HCT116 (cell line): Measurements from ENCODE around the gene ENHO. TPM values are rescaled to one million over a fixed set of nuclear protein-coding genes. Genes with fewer than 3 reads are reported as not detected.

Experiments used
- ATAC-seq: fragments of 200-7000 bp; cut with Tn5 transposase; 2 replicates; pipeline ENCODE4 v1.9.1; 2020; ENCODE audit warnings: mild to moderate bottlenecking, moderate library complexity
- BruUV-seq: library from RNA; stranded (reverse); fragments of 400-500 nt; replicated peaks from 2 replicates; lab custom pipeline; 2021; lab: Mats Ljungman, UMichigan
- CTCF ChIA-PET: fragments of 300-600 bp; sonication (Branson Sonifier 250); formaldehyde crosslinking; loops from one replicate; lab custom pipeline; 2021; ENCODE audit warnings: antibody characterized with exemption; lab: Charles Lee
- POLR2A ChIA-PET: fragments of 300-600, 350-600 bp; sonication (Branson Sonifier 250); formaldehyde crosslinking; loops from one replicate; lab custom pipeline; 2021; ENCODE audit warnings: antibody characterized with exemption; lab: Charles Lee
- RAD21 ChIA-PET, 2 experiments: fragments of 300-600 bp; sonication (Branson Sonifier 250); formaldehyde crosslinking; loops; one replicate each; lab custom pipeline; 2023; ENCODE audit warnings: low total read pairs in 2 of 2; ENCODE audit not compliant: uncharacterized antibody in 2 of 2, unreplicated experiment in 2 of 2, low non-redundant PET in 1 of 2; lab: Charles Lee
- DNase-seq: peaks from one replicate; pipeline ENCODE4 v3.0.0-alpha.2; 2010; ENCODE audit warnings: low read depth, low spot score
- H2AFZ ChIP-seq: fragments of 200-600 bp; shearing (Covaris generic), sonication (generic); 2 replicates; pipeline ENCODE4 v1.6.1; 2017; ENCODE audit warnings: low read depth, mixed run types, mixed read lengths, antibody characterized with exemption, low read length; ENCODE audit not compliant: poor library complexity, severe bottlenecking
- H3K27ac ChIP-seq: 2 replicates; pipeline ENCODE4 v1.5.1; 2012; ENCODE audit warnings: low read depth, low read length
- H3K27me3 ChIP-seq: fragments of 200-600 bp; sonication (generic); 2 replicates; pipeline ENCODE4 v1.6.1; 2016; ENCODE audit warnings: mixed run types, low read length, mixed read lengths; ENCODE audit not compliant: insufficient read depth
- H3K36me3 ChIP-seq, 2 experiments: fragments of 200-500 bp in 1 of 2; fragments of 200-600 bp in 1 of 2; sonication (Bioruptor generic) in 1 of 2; sonication (generic) in 1 of 2; 2 replicates each; pipeline versions ENCODE4 v1.5.1 to v1.6.1; 2014 to 2016; ENCODE audit warnings: low read length in 2 of 2, inconsistent platforms in 1 of 2, mixed read lengths in 1 of 2, mixed run types in 1 of 2; ENCODE audit not compliant: insufficient read depth in 2 of 2, control insufficient read depth in 1 of 2
- H3K4me1 ChIP-seq, 2 experiments: fragments of 200-600 bp in 1 of 2; sonication (generic) in 1 of 2; 2 replicates each; pipeline versions ENCODE4 v1.5.1 to v1.6.1; 2012 to 2017; ENCODE audit warnings: low read length in 2 of 2, inconsistent platforms in 1 of 2, mild to moderate bottlenecking in 1 of 2, mixed read lengths in 1 of 2, mixed run types in 1 of 2, moderate library complexity in 1 of 2; ENCODE audit not compliant: insufficient read depth in 2 of 2, control insufficient read depth in 1 of 2
- H3K4me2 ChIP-seq: fragments of 200-600 bp; sonication (generic); 2 replicates; pipeline ENCODE4 v1.6.1; 2017; ENCODE audit warnings: mixed run types, low read length, mixed read lengths
- H3K4me3 ChIP-seq, 2 experiments: fragments of 200-600 bp in 1 of 2; sonication (generic) in 1 of 2; replicated peaks in 1 of 2; 2 replicates each; pipeline ENCODE4 v1.5.1; 2011 to 2016; ENCODE audit warnings: low read length in 2 of 2, control low read depth in 1 of 2, low read depth in 1 of 2, mild to moderate bottlenecking in 1 of 2, mixed read lengths in 1 of 2, mixed run types in 1 of 2
- H3K79me2 ChIP-seq: fragments of 200-600 bp; sonication (generic); 2 replicates; pipeline ENCODE4 v1.6.1; 2017; ENCODE audit warnings: mild to moderate bottlenecking, mixed run types, low read length, moderate library complexity, mixed read lengths; ENCODE audit not compliant: insufficient read depth
- H3K9ac ChIP-seq: fragments of 200-600 bp; sonication (generic); 2 replicates; pipeline ENCODE4 v1.6.1; 2016; ENCODE audit warnings: low read length, mixed read lengths
- H3K9me2 ChIP-seq: fragments of 200-600 bp; sonication (generic), shearing (Covaris generic); 2 replicates; pipeline ENCODE4 v1.6.1; 2017; ENCODE audit warnings: mixed run types, mild to moderate bottlenecking, moderate library complexity; ENCODE audit not compliant: insufficient read depth
- H3K9me3 ChIP-seq, 2 experiments: fragments of 200-500 bp in 1 of 2; fragments of 200-600 bp in 1 of 2; sonication (Bioruptor generic) in 1 of 2; sonication (generic) in 1 of 2; 2 replicates each; pipeline ENCODE4 v1.6.1; 2014 to 2017; ENCODE audit warnings: low read length in 2 of 2, mixed read lengths in 2 of 2, inconsistent platforms in 1 of 2, low read depth in 1 of 2, mild to moderate bottlenecking in 1 of 2, mixed run types in 1 of 2, moderate library complexity in 1 of 2; ENCODE audit not compliant: control insufficient read depth in 1 of 2, insufficient read depth in 1 of 2
- H4K20me1 ChIP-seq: fragments of 200-600 bp; sonication (generic), shearing (Covaris generic); 2 replicates; pipeline ENCODE4 v1.6.1; 2017; ENCODE audit warnings: mixed run types, mild to moderate bottlenecking, moderate library complexity; ENCODE audit not compliant: insufficient read depth
- CEBPB ChIP-seq: IDR thresholded peaks from 2 replicates; pipeline ENCODE4 v1.6.1; 2012; ENCODE audit warnings: low read depth
- EGR1 ChIP-seq: IDR thresholded peaks from 2 replicates; pipeline ENCODE4 v1.6.1; 2012; ENCODE audit warnings: low read depth
- ELF1 ChIP-seq: IDR thresholded peaks from 2 replicates; pipeline ENCODE4 v1.6.1; 2012; ENCODE audit warnings: low read depth, borderline replicate concordance
- FOSL1 ChIP-seq: IDR thresholded peaks from 2 replicates; pipeline ENCODE4 v1.6.1; 2012; ENCODE audit warnings: low read depth
- JUND ChIP-seq: IDR thresholded peaks from 2 replicates; pipeline ENCODE4 v1.6.1; 2012
- POLR2A ChIP-seq: IDR thresholded peaks from 2 replicates; pipeline ENCODE4 v1.7.0; 2011; ENCODE audit warnings: borderline replicate concordance; ENCODE audit not compliant: insufficient read depth, insufficient read length; ENCODE audit errors: extremely low read depth
- POLR2AphosphoS5 ChIP-seq: IDR thresholded peaks from 2 replicates; pipeline ENCODE4 v1.6.1; 2011; ENCODE audit warnings: mild to moderate bottlenecking, low read depth, low read length, moderate library complexity
- SIN3A ChIP-seq: IDR thresholded peaks from 2 replicates; pipeline ENCODE4 v1.6.1; 2012; ENCODE audit warnings: low read depth
- SP1 ChIP-seq: IDR thresholded peaks from 2 replicates; pipeline ENCODE4 v1.6.1; 2012; ENCODE audit warnings: low read depth
- TCF7L2 ChIP-seq: IDR thresholded peaks from 2 replicates; pipeline ENCODE4 v1.7.0; 2011; ENCODE audit warnings: borderline replicate concordance, inconsistent platforms; ENCODE audit not compliant: insufficient read depth, insufficient read length; ENCODE audit errors: extremely low read depth
- YY1 ChIP-seq: IDR thresholded peaks from 2 replicates; pipeline ENCODE4 v1.6.1; 2011; ENCODE audit warnings: low read length, low read depth, moderate library complexity, mild to moderate bottlenecking; ENCODE audit not compliant: insufficient replicate concordance; ENCODE audit errors: extremely low read depth
- ZFX ChIP-seq: fragments of 450-650 bp; IDR thresholded peaks from 2 replicates; pipeline ENCODE4 v1.6.1; 2017
- ZNF274 ChIP-seq: fragments of 200-500 bp; sonication (Bioruptor generic); IDR thresholded peaks from 2 replicates; pipeline ENCODE4 v1.6.1; 2014; ENCODE audit warnings: mild to moderate bottlenecking, low read depth, low read length, inconsistent platforms
- intact Hi-C: fragments of 100-400 bp; cut with micrococcal nuclease; formaldehyde crosslinking; loops from 2 replicates; pipeline ENCODE4 v1.10.0; 2022
- total RNA-seq: library from RNA; stranded (reverse); gene quantifications from one replicate; pipeline ENCODE4 v1.2.1, GENCODE V29; 2021; ENCODE audit not compliant: unreplicated experiment
- TF ChIP-seq, protein P1 (sequence below): IDR thresholded peaks from 2 replicates; pipeline ENCODE4 v1.6.1; 2012; ENCODE audit warnings: low read depth
- TF ChIP-seq, protein P2 (sequence below), 3 experiments: fragments of 200-600 bp in 1 of 3; sonication (generic) in 1 of 3; IDR thresholded peaks in 2 of 3; conservative IDR thresholded peaks in 1 of 3; 2 replicates each; pipeline ENCODE4 v1.5.1; 2012 to 2017; ENCODE audit warnings: low read depth in 2 of 3, low read length in 2 of 3, antibody characterized with exemption in 1 of 3, borderline replicate concordance in 1 of 3, control low read depth in 1 of 3, mild to moderate bottlenecking in 1 of 3, mixed read lengths in 1 of 3, mixed run types in 1 of 3, moderate library complexity in 1 of 3; ENCODE audit not compliant: insufficient read depth in 1 of 3
- TF ChIP-seq, protein P3 (sequence below): IDR thresholded peaks from 2 replicates; pipeline ENCODE4 v1.6.1; 2012
- TF ChIP-seq, protein P4 (sequence below): IDR thresholded peaks from 2 replicates; pipeline ENCODE4 v1.6.1; 2011; ENCODE audit warnings: mild to moderate bottlenecking, low read length, moderate library complexity; ENCODE audit not compliant: insufficient replicate concordance; ENCODE audit errors: extremely low read depth

The ENHO gene
- total RNA-seq, 1 experiment from 2014 or later: 6.1 TPM

DNA sequence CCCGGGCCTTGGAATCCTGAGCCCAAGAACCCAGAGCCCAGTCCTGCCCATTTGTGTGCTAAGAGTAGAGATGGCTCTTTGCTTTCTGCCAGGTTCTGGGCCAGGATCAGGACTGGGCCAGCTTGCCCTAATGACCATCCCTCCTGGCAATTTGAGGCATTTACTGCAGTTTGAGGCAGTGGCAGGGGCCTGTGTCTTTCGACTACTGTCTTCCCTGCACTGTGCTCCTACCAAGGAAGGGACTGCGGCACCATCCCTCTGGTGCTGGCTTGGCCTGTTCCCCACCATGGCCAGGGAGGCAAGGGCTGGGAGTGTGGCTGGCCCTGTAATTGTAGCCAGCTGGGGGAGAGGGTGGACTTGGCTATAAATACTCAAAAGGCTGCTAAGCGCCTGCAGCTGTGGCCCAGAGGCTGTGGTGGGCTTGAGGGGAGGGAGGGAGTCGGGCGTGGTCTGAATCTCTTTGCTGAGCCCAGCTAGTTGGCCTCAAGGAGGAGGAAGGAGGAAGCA lies 4.6 kb downstream of the ENHO start:
- Histone ChIP-seq H2AFZ (no peak overlapping the region), H3K9ac (no peak overlapping the region), H3K36me3 (no peaks in the 10 kb centered on the region), H3K4me1 (peaks cover 5 to 14% of the 10 kb centered on the region in 2 experiments; a peak in 3 of 4 replicates), H3K4me2 (no peak overlapping the region), H3K9me2 (no peaks in the 10 kb centered on the region), H3K4me3 (no peak overlapping the region), H3K27me3 (no peaks in the 10 kb centered on the region), H3K27ac (no peak overlapping the region), H4K20me1 (no peaks in the 10 kb centered on the region), H3K9me3 (no peaks in the 10 kb centered on the region), H3K79me2 (no peaks in the 10 kb centered on the region)
- POLR2A ChIA-PET: no interaction called here
- ATAC-seq (no peak), DNase-seq (no peak)
- TF ChIP-seq CEBPB: no peak
- TF ChIP-seq, protein P1, sequence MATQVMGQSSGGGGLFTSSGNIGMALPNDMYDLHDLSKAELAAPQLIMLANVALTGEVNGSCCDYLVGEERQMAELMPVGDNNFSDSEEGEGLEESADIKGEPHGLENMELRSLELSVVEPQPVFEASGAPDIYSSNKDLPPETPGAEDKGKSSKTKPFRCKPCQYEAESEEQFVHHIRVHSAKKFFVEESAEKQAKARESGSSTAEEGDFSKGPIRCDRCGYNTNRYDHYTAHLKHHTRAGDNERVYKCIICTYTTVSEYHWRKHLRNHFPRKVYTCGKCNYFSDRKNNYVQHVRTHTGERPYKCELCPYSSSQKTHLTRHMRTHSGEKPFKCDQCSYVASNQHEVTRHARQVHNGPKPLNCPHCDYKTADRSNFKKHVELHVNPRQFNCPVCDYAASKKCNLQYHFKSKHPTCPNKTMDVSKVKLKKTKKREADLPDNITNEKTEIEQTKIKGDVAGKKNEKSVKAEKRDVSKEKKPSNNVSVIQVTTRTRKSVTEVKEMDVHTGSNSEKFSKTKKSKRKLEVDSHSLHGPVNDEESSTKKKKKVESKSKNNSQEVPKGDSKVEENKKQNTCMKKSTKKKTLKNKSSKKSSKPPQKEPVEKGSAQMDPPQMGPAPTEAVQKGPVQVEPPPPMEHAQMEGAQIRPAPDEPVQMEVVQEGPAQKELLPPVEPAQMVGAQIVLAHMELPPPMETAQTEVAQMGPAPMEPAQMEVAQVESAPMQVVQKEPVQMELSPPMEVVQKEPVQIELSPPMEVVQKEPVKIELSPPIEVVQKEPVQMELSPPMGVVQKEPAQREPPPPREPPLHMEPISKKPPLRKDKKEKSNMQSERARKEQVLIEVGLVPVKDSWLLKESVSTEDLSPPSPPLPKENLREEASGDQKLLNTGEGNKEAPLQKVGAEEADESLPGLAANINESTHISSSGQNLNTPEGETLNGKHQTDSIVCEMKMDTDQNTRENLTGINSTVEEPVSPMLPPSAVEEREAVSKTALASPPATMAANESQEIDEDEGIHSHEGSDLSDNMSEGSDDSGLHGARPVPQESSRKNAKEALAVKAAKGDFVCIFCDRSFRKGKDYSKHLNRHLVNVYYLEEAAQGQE: no peak
- TF ChIP-seq, protein P2, sequence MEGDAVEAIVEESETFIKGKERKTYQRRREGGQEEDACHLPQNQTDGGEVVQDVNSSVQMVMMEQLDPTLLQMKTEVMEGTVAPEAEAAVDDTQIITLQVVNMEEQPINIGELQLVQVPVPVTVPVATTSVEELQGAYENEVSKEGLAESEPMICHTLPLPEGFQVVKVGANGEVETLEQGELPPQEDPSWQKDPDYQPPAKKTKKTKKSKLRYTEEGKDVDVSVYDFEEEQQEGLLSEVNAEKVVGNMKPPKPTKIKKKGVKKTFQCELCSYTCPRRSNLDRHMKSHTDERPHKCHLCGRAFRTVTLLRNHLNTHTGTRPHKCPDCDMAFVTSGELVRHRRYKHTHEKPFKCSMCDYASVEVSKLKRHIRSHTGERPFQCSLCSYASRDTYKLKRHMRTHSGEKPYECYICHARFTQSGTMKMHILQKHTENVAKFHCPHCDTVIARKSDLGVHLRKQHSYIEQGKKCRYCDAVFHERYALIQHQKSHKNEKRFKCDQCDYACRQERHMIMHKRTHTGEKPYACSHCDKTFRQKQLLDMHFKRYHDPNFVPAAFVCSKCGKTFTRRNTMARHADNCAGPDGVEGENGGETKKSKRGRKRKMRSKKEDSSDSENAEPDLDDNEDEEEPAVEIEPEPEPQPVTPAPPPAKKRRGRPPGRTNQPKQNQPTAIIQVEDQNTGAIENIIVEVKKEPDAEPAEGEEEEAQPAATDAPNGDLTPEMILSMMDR (IDR thresholded peaks at IDR 0.05 in 2 of 3, conservative IDR thresholded peaks at IDR 0.05 in 1 of 3; ENCODE audit: borderline replicate concordance in 1 of 3, insufficient read depth in 1 of 3, low read depth in 2 of 3, low read length in 2 of 3): no peak
- TF ChIP-seq, protein P3, sequence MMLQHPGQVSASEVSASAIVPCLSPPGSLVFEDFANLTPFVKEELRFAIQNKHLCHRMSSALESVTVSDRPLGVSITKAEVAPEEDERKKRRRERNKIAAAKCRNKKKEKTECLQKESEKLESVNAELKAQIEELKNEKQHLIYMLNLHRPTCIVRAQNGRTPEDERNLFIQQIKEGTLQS: no peak
- no peak for TF ChIP-seq ELF1
- TF ChIP-seq TCF7L2: no peak
- TF ChIP-seq ZFX: no peak
- TF ChIP-seq, protein P4, sequence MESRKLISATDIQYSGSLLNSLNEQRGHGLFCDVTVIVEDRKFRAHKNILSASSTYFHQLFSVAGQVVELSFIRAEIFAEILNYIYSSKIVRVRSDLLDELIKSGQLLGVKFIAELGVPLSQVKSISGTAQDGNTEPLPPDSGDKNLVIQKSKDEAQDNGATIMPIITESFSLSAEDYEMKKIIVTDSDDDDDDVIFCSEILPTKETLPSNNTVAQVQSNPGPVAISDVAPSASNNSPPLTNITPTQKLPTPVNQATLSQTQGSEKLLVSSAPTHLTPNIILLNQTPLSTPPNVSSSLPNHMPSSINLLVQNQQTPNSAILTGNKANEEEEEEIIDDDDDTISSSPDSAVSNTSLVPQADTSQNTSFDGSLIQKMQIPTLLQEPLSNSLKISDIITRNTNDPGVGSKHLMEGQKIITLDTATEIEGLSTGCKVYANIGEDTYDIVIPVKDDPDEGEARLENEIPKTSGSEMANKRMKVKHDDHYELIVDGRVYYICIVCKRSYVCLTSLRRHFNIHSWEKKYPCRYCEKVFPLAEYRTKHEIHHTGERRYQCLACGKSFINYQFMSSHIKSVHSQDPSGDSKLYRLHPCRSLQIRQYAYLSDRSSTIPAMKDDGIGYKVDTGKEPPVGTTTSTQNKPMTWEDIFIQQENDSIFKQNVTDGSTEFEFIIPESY: no peak
- TF ChIP-seq POLR2A: no peak
- TF ChIP-seq SP1: no peak
- no peak for TF ChIP-seq POLR2AphosphoS5
- TF ChIP-seq SIN3A: no peak
- no peak for TF ChIP-seq FOSL1
- TF ChIP-seq EGR1: no peak
- TF ChIP-seq ZNF274: no peak
- no peak for TF ChIP-seq YY1
- TF ChIP-seq JUND: no peak
- intact Hi-C loops: no loop called here
- CTCF ChIA-PET: interaction anchor here (2.0 kb wide), 1 partner anchor 73 kb away, joined by 8 read pairs; no protein-coding TSS in a partner anchor
- no TSS peak for BruUV-seq
- RAD21 ChIA-PET: no interaction called here
